ENCODE results near the gene ACSS3. TPM values are rescaled to one million over a fixed set of nuclear protein-coding genes. Genes with fewer than 3 reads are reported as not detected.

The ACSS3 gene
- total and polyA plus RNA-seq, 2 donors (not counting 1 experiment from before 2014, with no cell fraction given), result not detected

- no peak overlapping the region for H3K4me2 ChIP-seq (replicated peaks; ENCODE audit: low read depth, low read length, poor library complexity, severe bottlenecking)
- no peaks in the 10 kb centered on the region for H3K4me1 ChIP-seq (ENCODE audit: control insufficient read depth in 2 of 2, insufficient read depth in 2 of 2, low read length in 2 of 2)
- Mint-ChIP-seq H3K4me3 (no peak overlapping the region), H3K9me3 (ENCODE audit: insufficient read depth) (no peaks in the 10 kb centered on the region), H3K27ac (no peak overlapping the region), H3K27me3 (no peaks in the 10 kb centered on the region), H3K4me1 (no peaks in the 10 kb centered on the region)
- H3K36me3 ChIP-seq (replicated peaks in 1 of 2; ENCODE audit: control extremely low read depth in 1 of 2, control insufficient read depth in 1 of 2, extremely low read depth in 1 of 2, insufficient read depth in 2 of 2, low read length in 1 of 2), result no peaks in the 10 kb centered on the region
- H2AFZ ChIP-seq (ENCODE audit: insufficient read depth, low read depth, low read length, poor library complexity, severe bottlenecking), result no peak overlapping the region
- no peaks in the 10 kb centered on the region for H4K20me1 ChIP-seq (ENCODE audit: control insufficient read depth, insufficient read depth, low read length, poor library complexity, severe bottlenecking)
- WGBS (ENCODE audit: insufficient coverage), result 70% methylated on average over 2 of the region's 5 CpGs
- H3K79me2 ChIP-seq (ENCODE audit: control insufficient read depth, insufficient read depth, low read length), result no peaks in the 10 kb centered on the region
- H3K27ac ChIP-seq (ENCODE audit: low read length in 2 of 2), result no peak overlapping the region
- DNase-seq (no peak), ATAC-seq (ENCODE audit: low read depth) (no peak)
- TF ChIP-seq CTCF (IDR thresholded peaks at IDR 0.05) (no peak), EZH2 (IDR thresholded peaks at IDR 0.05; ENCODE audit: borderline replicate concordance, insufficient read depth, low read depth, low read length, poor library complexity, severe bottlenecking) (no peak)
- intact Hi-C loops (cut with micrococcal nuclease), result no loop called here
- ChIA-PET POLR2A (no interaction called here), CTCF (no interaction called here)
- no peak overlapping the region for H3K9ac ChIP-seq (ENCODE audit: low read length)
- H3K27me3 ChIP-seq (replicated peaks in 1 of 4; ENCODE audit: control extremely low read depth in 1 of 4, control insufficient read depth in 3 of 4, insufficient read depth in 4 of 4, low read length in 3 of 4), result no peaks in the 10 kb centered on the region
- H3K4me3 ChIP-seq (ENCODE audit: control extremely low read depth in 1 of 5, extremely low read depth in 1 of 5, insufficient read depth in 1 of 5, low read depth in 2 of 5, low read length in 4 of 5), result no peak overlapping the region
- H3K9me3 ChIP-seq (ENCODE audit: control extremely low read depth in 1 of 3, control insufficient read depth in 2 of 3, insufficient read depth in 1 of 3, low read length in 2 of 3), result no peaks in the 10 kb centered on the region
Observed at GRCh38 chr12:81222846-81223592, 145.1 kb downstream of the ACSS3 start.

GRCh38 chr12:81224626-81225025 is 146.7 kb downstream of the ACSS3 start:
- H3K36me3 ChIP-seq (replicated peaks in 1 of 2; ENCODE audit: control extremely low read depth in 1 of 2, control insufficient read depth in 1 of 2, extremely low read depth in 1 of 2, insufficient read depth in 2 of 2, low read length in 1 of 2), result no peaks in the 10 kb centered on the region
- Mint-ChIP-seq H3K27me3 (no peaks in the 10 kb centered on the region), H3K4me1 (no peaks in the 10 kb centered on the region), H3K27ac (no peak overlapping the region), H3K4me3 (no peak overlapping the region), H3K9me3 (ENCODE audit: insufficient read depth) (no peaks in the 10 kb centered on the region)
- H3K79me2 ChIP-seq (ENCODE audit: control insufficient read depth, insufficient read depth, low read length), result no peaks in the 10 kb centered on the region
- 100% methylated on average over 2 of the region's 6 CpGs for WGBS (ENCODE audit: insufficient coverage)
- DNase-seq (no peak), ATAC-seq (ENCODE audit: low read depth) (no peak)
- H3K27me3 ChIP-seq (replicated peaks in 1 of 4; ENCODE audit: control extremely low read depth in 1 of 4, control insufficient read depth in 3 of 4, insufficient read depth in 4 of 4, low read length in 3 of 4), result no peaks in the 10 kb centered on the region
- no peak overlapping the region for H3K4me2 ChIP-seq (replicated peaks; ENCODE audit: low read depth, low read length, poor library complexity, severe bottlenecking)
- H3K9ac ChIP-seq (ENCODE audit: low read length), result no peak overlapping the region
- no peak for TF ChIP-seq CTCF (IDR thresholded peaks at IDR 0.05)
- TF ChIP-seq EZH2 (IDR thresholded peaks at IDR 0.05; ENCODE audit: borderline replicate concordance, insufficient read depth, low read depth, low read length, poor library complexity, severe bottlenecking), result no peak
- no peaks in the 10 kb centered on the region for H3K9me3 ChIP-seq (ENCODE audit: control extremely low read depth in 1 of 3, control insufficient read depth in 2 of 3, insufficient read depth in 1 of 3, low read length in 2 of 3)
- ChIA-PET CTCF (no interaction called here), POLR2A (no interaction called here)
- H3K27ac ChIP-seq (ENCODE audit: low read length in 2 of 2), result no peak overlapping the region
- no peak overlapping the region for H2AFZ ChIP-seq (ENCODE audit: insufficient read depth, low read depth, low read length, poor library complexity, severe bottlenecking)
- intact Hi-C loops (cut with micrococcal nuclease), result no loop called here
- no peaks in the 10 kb centered on the region for H4K20me1 ChIP-seq (ENCODE audit: control insufficient read depth, insufficient read depth, low read length, poor library complexity, severe bottlenecking)
- H3K4me1 ChIP-seq (ENCODE audit: control insufficient read depth in 2 of 2, insufficient read depth in 2 of 2, low read length in 2 of 2), result no peaks in the 10 kb centered on the region
- H3K4me3 ChIP-seq (ENCODE audit: control extremely low read depth in 1 of 5, extremely low read depth in 1 of 5, insufficient read depth in 1 of 5, low read depth in 2 of 5, low read length in 4 of 5), result no peak overlapping the region
